Astrocyte (in vitro differentiated cells and primary cell): ENCODE measurements around the gene DPP4. TPM values are rescaled to one million over a fixed set of nuclear protein-coding genes. Genes with fewer than 3 reads are reported as not detected.

Experiments used
- DNase-seq: peaks from one replicate; pipeline ENCODE4 v3.0.0-alpha.2; 2010; ENCODE audit warnings: low read depth
- FAIRE-seq: peaks from 2 replicates; lab custom pipeline; 2011; peaks lifted over from hg19 to GRCh38; lab: Jason Lieb, UNC
- H2AFZ ChIP-seq: 2 replicates; pipeline ENCODE4 v1.6.0; 2012; ENCODE audit warnings: low read depth, low read length, inconsistent platforms
- H3K27ac ChIP-seq: 2 replicates; pipeline ENCODE4 v1.5.1; 2011; ENCODE audit warnings: low read depth, low read length, inconsistent platforms
- H3K27me3 ChIP-seq: 2 replicates; pipeline ENCODE4 v1.6.0; 2011; ENCODE audit warnings: low read length, inconsistent platforms; ENCODE audit not compliant: insufficient read depth
- H3K36me3 ChIP-seq: 2 replicates; pipeline ENCODE4 v1.5.1; 2011; ENCODE audit warnings: low read length, inconsistent platforms; ENCODE audit not compliant: insufficient read depth
- H3K4me1 ChIP-seq: 2 replicates; pipeline ENCODE4 v1.5.1; 2011; ENCODE audit warnings: low read length, inconsistent platforms; ENCODE audit not compliant: insufficient read depth
- H3K4me2 ChIP-seq: 2 replicates; pipeline ENCODE4 v1.6.0; 2012; ENCODE audit warnings: low read length, inconsistent platforms
- H3K4me3 ChIP-seq: 2 replicates; pipeline ENCODE4 v1.5.1; 2011; ENCODE audit warnings: low read depth, mild to moderate bottlenecking, low read length, inconsistent platforms; ENCODE audit not compliant: insufficient read depth
- H3K79me2 ChIP-seq: 2 replicates; pipeline ENCODE4 v1.6.0; 2012; ENCODE audit warnings: mild to moderate bottlenecking, low read length, inconsistent platforms; ENCODE audit not compliant: insufficient read depth
- H3K9ac ChIP-seq: 2 replicates; pipeline ENCODE4 v1.6.0; 2012; ENCODE audit warnings: mild to moderate bottlenecking, low read length, inconsistent platforms
- H3K9me3 ChIP-seq: 2 replicates; pipeline ENCODE4 v1.5.1; 2012; ENCODE audit warnings: low read depth, mild to moderate bottlenecking, low read length, inconsistent platforms; ENCODE audit not compliant: insufficient read depth
- H4K20me1 ChIP-seq: 2 replicates; pipeline ENCODE4 v1.6.0; 2012; ENCODE audit warnings: low read length, inconsistent platforms; ENCODE audit not compliant: insufficient read depth
- H3K27ac Mint-ChIP-seq: one replicate; pipeline ENCODE4 v1.8.0; 2021; ENCODE audit warnings: mild to moderate bottlenecking, mixed read lengths; ENCODE audit not compliant: unreplicated experiment
- H3K27me3 Mint-ChIP-seq: one replicate; pipeline ENCODE4 v1.8.0; 2021; ENCODE audit warnings: low read depth, mixed read lengths; ENCODE audit not compliant: unreplicated experiment
- H3K36me3 Mint-ChIP-seq: one replicate; pipeline ENCODE4 v1.8.0; 2021; ENCODE audit warnings: low read depth, mixed read lengths; ENCODE audit not compliant: unreplicated experiment
- H3K4me1 Mint-ChIP-seq: one replicate; pipeline ENCODE4 v1.8.0; 2021; ENCODE audit warnings: low read depth, mixed read lengths; ENCODE audit not compliant: unreplicated experiment
- H3K4me3 Mint-ChIP-seq: one replicate; pipeline ENCODE4 v1.8.0; 2021; ENCODE audit warnings: mild to moderate bottlenecking, moderate library complexity, mixed read lengths; ENCODE audit not compliant: unreplicated experiment
- H3K9me3 Mint-ChIP-seq: one replicate; pipeline ENCODE4 v1.8.0; 2021; ENCODE audit warnings: mild to moderate bottlenecking, mixed read lengths; ENCODE audit not compliant: unreplicated experiment
- CTCF ChIP-seq: IDR thresholded peaks from 2 replicates; pipeline ENCODE4 v1.5.1; 2011; ENCODE audit warnings: low read depth, mild to moderate bottlenecking, inconsistent platforms, low read length, moderate library complexity; ENCODE audit not compliant: insufficient read depth
- EZH2 ChIP-seq: IDR thresholded peaks from 2 replicates; pipeline ENCODE4 v1.6.1; 2012; ENCODE audit warnings: mild to moderate bottlenecking, low read length, inconsistent platforms; ENCODE audit not compliant: insufficient read depth
- total RNA-seq: library from RNA; stranded (reverse); gene quantifications from 2 replicates; pipeline ENCODE4 v1.2.1, GENCODE V29; 2021

Gene DPP4
- total RNA-seq, 1 donor from 2014 or later, result 5.3 TPM

- H3K27me3 ChIP-seq, result no peaks in the 10 kb centered on the region
- no peak overlapping the region for H3K27ac ChIP-seq
- H3K9me3 Mint-ChIP-seq, result no peaks in the 10 kb centered on the region
- H3K9me3 ChIP-seq, result no peaks in the 10 kb centered on the region
- H3K4me1 ChIP-seq, result no peaks in the 10 kb centered on the region
- H4K20me1 ChIP-seq, result no peaks in the 10 kb centered on the region
- H3K27ac Mint-ChIP-seq, result no peak overlapping the region
- no peaks in the 10 kb centered on the region for H3K36me3 ChIP-seq
- no peaks in the 10 kb centered on the region for H3K27me3 Mint-ChIP-seq
- no peak overlapping the region for H2AFZ ChIP-seq
- no peak overlapping the region for H3K9ac ChIP-seq
- DNase-seq, result no peak
- TF ChIP-seq EZH2 (no peak), CTCF (no peak)
- no peak overlapping the region for H3K4me2 ChIP-seq
- H3K79me2 ChIP-seq, result no peaks in the 10 kb centered on the region
- H3K4me1 Mint-ChIP-seq, result no peaks in the 10 kb centered on the region
- no peak overlapping the region for H3K4me3 Mint-ChIP-seq
- no peaks in the 10 kb centered on the region for H3K36me3 Mint-ChIP-seq
- no peak for FAIRE-seq
- H3K4me3 ChIP-seq, result no peak overlapping the region
Observed at GRCh38 chr2:162038725-162039124, 35.3 kb downstream of the DPP4 start.

GRCh38 chr2:162037886-162038285 lies 36.1 kb downstream of the DPP4 start:
- Mint-ChIP-seq H3K4me1 (no peaks in the 10 kb centered on the region), H3K4me3 (no peak overlapping the region), H3K36me3 (no peaks in the 10 kb centered on the region), H3K9me3 (no peaks in the 10 kb centered on the region), H3K27ac (no peak overlapping the region), H3K27me3 (no peaks in the 10 kb centered on the region)
- Histone ChIP-seq H3K36me3 (no peaks in the 10 kb centered on the region), H4K20me1 (no peaks in the 10 kb centered on the region), H3K4me1 (no peaks in the 10 kb centered on the region), H2AFZ (no peak overlapping the region), H3K79me2 (no peaks in the 10 kb centered on the region), H3K27ac (no peak overlapping the region), H3K27me3 (no peaks in the 10 kb centered on the region), H3K9me3 (no peaks in the 10 kb centered on the region), H3K4me3 (no peak overlapping the region), H3K4me2 (no peak overlapping the region), H3K9ac (no peak overlapping the region)
- DNase-seq, result no peak
- no peak for FAIRE-seq
- TF ChIP-seq EZH2 (no peak), CTCF (no peak)

GRCh38 chr2:162037028-162037795 lies 36.8 kb downstream of the DPP4 start:
- Histone ChIP-seq H3K4me2 (no peak overlapping the region), H2AFZ (no peak overlapping the region), H3K27me3 (no peaks in the 10 kb centered on the region), H3K9ac (no peak overlapping the region), H3K9me3 (no peaks in the 10 kb centered on the region), H3K27ac (no peak overlapping the region), H4K20me1 (no peaks in the 10 kb centered on the region), H3K4me3 (no peak overlapping the region), H3K36me3 (no peaks in the 10 kb centered on the region), H3K79me2 (no peaks in the 10 kb centered on the region), H3K4me1 (no peaks in the 10 kb centered on the region)
- Mint-ChIP-seq H3K27me3 (no peaks in the 10 kb centered on the region), H3K9me3 (no peaks in the 10 kb centered on the region), H3K27ac (no peak overlapping the region), H3K4me1 (no peaks in the 10 kb centered on the region), H3K36me3 (no peaks in the 10 kb centered on the region), H3K4me3 (no peak overlapping the region)
- FAIRE-seq (no peak), DNase-seq (no peak)
- TF ChIP-seq EZH2 (no peak), CTCF (no peak)
